OCI-LY7 (cell line): Measurements from ENCODE around the gene SEMA5A. TPM values are rescaled to one million over a fixed set of nuclear protein-coding genes. Genes with fewer than 3 reads are reported as not detected.

Experiments used
- BruUV-seq: library from RNA; stranded (reverse); fragments of 400-500 nt; replicated peaks from 2 replicates; lab custom pipeline; 2021; lab: Mats Ljungman, UMichigan
- CTCF ChIA-PET: fragments of 300-600 bp; sonication (Branson Sonifier 250); formaldehyde crosslinking; loops from one replicate; lab custom pipeline; 2022; ENCODE audit warnings: antibody characterized with exemption; ENCODE audit not compliant: unreplicated experiment; lab: Charles Lee
- POLR2A ChIA-PET: fragments of 300-600 bp; sonication (Branson Sonifier 250); formaldehyde crosslinking; loops from one replicate; lab custom pipeline; 2022; ENCODE audit warnings: antibody characterized with exemption; lab: Charles Lee
- DNase-seq: peaks from one replicate; pipeline ENCODE4 v3.0.0-alpha.2; 2015; ENCODE audit warnings: low spot score
- H2AFZ ChIP-seq: fragments of 200-600 bp; sonication (generic), shearing (Covaris generic); 2 replicates; pipeline ENCODE4 v1.6.1; 2014; ENCODE audit warnings: mild to moderate bottlenecking, antibody characterized with exemption, low read length, moderate library complexity
- H3K27ac ChIP-seq: fragments of 200-600 bp; sonication (generic); 2 replicates; pipeline ENCODE4 v1.5.1; 2014; ENCODE audit warnings: mixed run types, low read depth, mild to moderate bottlenecking, moderate library complexity, low read length, inconsistent platforms; ENCODE audit not compliant: poor library complexity, severe bottlenecking
- H3K36me3 ChIP-seq: fragments of 200-600 bp; sonication (generic); 2 replicates; pipeline ENCODE4 v1.6.1; 2014; ENCODE audit warnings: mild to moderate bottlenecking, antibody characterized with exemption, low read length, moderate library complexity, mixed read lengths; ENCODE audit not compliant: insufficient read depth
- H3K4me1 ChIP-seq: fragments of 200-600 bp; sonication (generic); 2 replicates; pipeline ENCODE4 v1.5.1; 2014; ENCODE audit warnings: mild to moderate bottlenecking, low read length; ENCODE audit not compliant: insufficient read depth, poor library complexity, severe bottlenecking
- H3K4me2 ChIP-seq: fragments of 200-600 bp; sonication (generic); 2 replicates; pipeline ENCODE4 v1.6.1; 2014; ENCODE audit warnings: mild to moderate bottlenecking, low read length
- H3K4me3 ChIP-seq: fragments of 200-600 bp; sonication (generic); 2 replicates; pipeline ENCODE4 v1.5.1; 2014; ENCODE audit warnings: mild to moderate bottlenecking, low read depth, low read length; ENCODE audit not compliant: poor library complexity, severe bottlenecking
- H3K79me2 ChIP-seq: fragments of 200-600 bp; sonication (generic); 2 replicates; pipeline ENCODE4 v1.6.1; 2016; ENCODE audit warnings: low read depth, mild to moderate bottlenecking, low read length, moderate library complexity, mixed read lengths; ENCODE audit not compliant: insufficient read depth
- H3K9me2 ChIP-seq: fragments of 200-600 bp; sonication (generic); 2 replicates; pipeline ENCODE4 v1.6.1; 2016; ENCODE audit warnings: mild to moderate bottlenecking, low read length, mixed read lengths; ENCODE audit not compliant: insufficient read depth
- H3K9me3 ChIP-seq: fragments of 200-600 bp; sonication (generic); 2 replicates; pipeline ENCODE4 v1.6.1; 2014; ENCODE audit warnings: mild to moderate bottlenecking, mixed run types, low read length, mixed read lengths
- H4K20me1 ChIP-seq: fragments of 200-600 bp; sonication (generic); 2 replicates; pipeline ENCODE4 v1.6.1; 2014; ENCODE audit warnings: mild to moderate bottlenecking, antibody characterized with exemption, low read length, moderate library complexity, mixed read lengths; ENCODE audit not compliant: insufficient read depth
- EZH2phosphoT487 ChIP-seq: fragments of 200-600 bp; sonication (generic); IDR thresholded peaks from 2 replicates; pipeline ENCODE4 v1.6.1; 2018; ENCODE audit warnings: low read depth, borderline replicate concordance, mild to moderate bottlenecking, mixed run types, antibody characterized with exemption, low read length, moderate library complexity, mixed read lengths
- intact Hi-C: fragments of 100-400 bp; cut with micrococcal nuclease; formaldehyde crosslinking; loops from one replicate; pipeline ENCODE4 v1.10.0; 2022; ENCODE audit not compliant: unreplicated experiment
- total RNA-seq, 2 experiments: library from RNA; depleted of rRNA in 1 of 2; stranded (reverse); fragments of >200 nt in 1 of 2; shearing (Covaris generic) in 1 of 2; gene quantifications; 2 replicates each; pipeline ENCODE4 v1.2.3, GENCODE V29; 2014 to 2022
- TF ChIP-seq, protein P1 (sequence below): fragments of 200-600 bp; sonication (generic); conservative IDR thresholded peaks from 2 replicates; pipeline ENCODE4 v1.5.1; 2014; ENCODE audit warnings: mild to moderate bottlenecking, antibody characterized with exemption, low read length, moderate library complexity, mixed read lengths

SEMA5A gene
- total RNA-seq, 2 experiments from 2014 or later = not detected

DNA sequence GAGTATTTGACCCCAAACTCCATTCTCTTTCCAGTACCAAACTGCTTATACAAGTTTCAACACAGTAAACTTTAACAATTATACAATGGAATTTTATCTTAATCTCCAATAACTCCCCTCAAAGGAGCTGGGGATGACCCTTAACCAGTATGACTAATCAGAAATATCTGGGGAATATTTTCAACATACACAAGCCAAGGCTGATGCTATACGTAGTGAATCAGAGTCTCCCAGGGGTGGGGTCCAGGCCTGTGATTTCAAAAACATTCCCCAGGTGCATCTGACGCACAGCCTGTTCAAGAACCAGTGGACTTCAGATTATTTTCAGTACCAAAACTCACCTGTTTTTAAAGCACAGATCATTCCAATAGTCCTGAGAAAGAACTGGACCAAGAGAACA lies 11.8 kb upstream of the SEMA5A start:
- DNase-seq = no peak
- Histone ChIP-seq H3K9me3 (no peaks in the 10 kb centered on the region), H4K20me1 (no peaks in the 10 kb centered on the region), H3K4me1 (no peaks in the 10 kb centered on the region), H3K27ac (no peak overlapping the region), H3K4me3 (no peak overlapping the region), H3K36me3 (no peaks in the 10 kb centered on the region), H3K79me2 (no peaks in the 10 kb centered on the region), H2AFZ (no peak overlapping the region), H3K9me2 (no peaks in the 10 kb centered on the region), H3K4me2 (no peak overlapping the region)
- POLR2A ChIA-PET = no interaction called here
- CTCF ChIA-PET = no interaction called here
- intact Hi-C loops = no loop called here
- TF ChIP-seq, protein P1, sequence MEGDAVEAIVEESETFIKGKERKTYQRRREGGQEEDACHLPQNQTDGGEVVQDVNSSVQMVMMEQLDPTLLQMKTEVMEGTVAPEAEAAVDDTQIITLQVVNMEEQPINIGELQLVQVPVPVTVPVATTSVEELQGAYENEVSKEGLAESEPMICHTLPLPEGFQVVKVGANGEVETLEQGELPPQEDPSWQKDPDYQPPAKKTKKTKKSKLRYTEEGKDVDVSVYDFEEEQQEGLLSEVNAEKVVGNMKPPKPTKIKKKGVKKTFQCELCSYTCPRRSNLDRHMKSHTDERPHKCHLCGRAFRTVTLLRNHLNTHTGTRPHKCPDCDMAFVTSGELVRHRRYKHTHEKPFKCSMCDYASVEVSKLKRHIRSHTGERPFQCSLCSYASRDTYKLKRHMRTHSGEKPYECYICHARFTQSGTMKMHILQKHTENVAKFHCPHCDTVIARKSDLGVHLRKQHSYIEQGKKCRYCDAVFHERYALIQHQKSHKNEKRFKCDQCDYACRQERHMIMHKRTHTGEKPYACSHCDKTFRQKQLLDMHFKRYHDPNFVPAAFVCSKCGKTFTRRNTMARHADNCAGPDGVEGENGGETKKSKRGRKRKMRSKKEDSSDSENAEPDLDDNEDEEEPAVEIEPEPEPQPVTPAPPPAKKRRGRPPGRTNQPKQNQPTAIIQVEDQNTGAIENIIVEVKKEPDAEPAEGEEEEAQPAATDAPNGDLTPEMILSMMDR = no peak
- TF ChIP-seq EZH2phosphoT487 = no peak
- BruUV-seq = no TSS peak

- POLR2A ChIA-PET = no interaction called here
- intact Hi-C loops = no loop called here
Measured at GRCh38 chr5:9555961-9556360, 10.1 kb upstream of the SEMA5A start.

DNA sequence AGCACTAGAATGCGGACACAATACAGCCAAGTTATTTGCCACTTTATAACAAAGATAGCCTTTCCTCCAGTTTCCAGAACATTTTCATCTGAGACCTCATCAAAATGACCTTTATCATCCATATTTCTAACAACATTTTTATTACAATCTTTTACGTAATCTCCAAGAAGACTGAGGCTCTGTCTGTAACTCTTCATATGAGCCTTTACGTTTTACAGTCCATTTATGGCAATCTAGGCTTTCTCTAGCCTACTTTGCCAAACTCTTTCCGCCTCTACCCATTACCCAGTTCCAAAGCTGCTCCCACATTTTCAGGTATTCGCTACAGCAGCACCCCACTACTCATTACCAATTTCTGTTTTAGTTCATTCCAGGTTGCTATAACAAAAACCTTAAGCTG lies 8.2 kb upstream of the SEMA5A start:
- no peak for DNase-seq
- TF ChIP-seq, protein P1 = no peak
- TF ChIP-seq EZH2phosphoT487 = no peak
- Histone ChIP-seq H3K79me2 (no peaks in the 10 kb centered on the region), H4K20me1 (no peaks in the 10 kb centered on the region), H3K36me3 (no peaks in the 10 kb centered on the region), H3K9me2 (no peaks in the 10 kb centered on the region), H3K4me1 (no peaks in the 10 kb centered on the region), H2AFZ (no peak overlapping the region), H3K27ac (no peak overlapping the region), H3K4me2 (no peak overlapping the region), H3K4me3 (no peak overlapping the region), H3K9me3 (no peaks in the 10 kb centered on the region)
- intact Hi-C loops = no loop called here
- BruUV-seq = no TSS peak
- ChIA-PET CTCF (no interaction called here), POLR2A (no interaction called here)

More at GRCh38 chr5:9555961-9556360, 10.1 kb upstream of the SEMA5A start:
- Histone ChIP-seq H3K36me3 (no peaks in the 10 kb centered on the region), H2AFZ (no peak overlapping the region), H3K4me2 (no peak overlapping the region), H3K79me2 (no peaks in the 10 kb centered on the region), H3K4me1 (no peaks in the 10 kb centered on the region), H3K4me3 (no peak overlapping the region), H4K20me1 (no peaks in the 10 kb centered on the region), H3K9me2 (no peaks in the 10 kb centered on the region), H3K27ac (no peak overlapping the region), H3K9me3 (no peaks in the 10 kb centered on the region)
- CTCF ChIA-PET = no interaction called here
- DNase-seq = no peak
- TF ChIP-seq, protein P1 = no peak
- no peak for TF ChIP-seq EZH2phosphoT487
- BruUV-seq = no TSS peak
